Testis (tissue), 2 donors: ENCODE results near the gene IFNG.

Experiments used
- POLR2A ChIP-seq: fragments of 450-650 bp; IDR thresholded peaks from one replicate; pipeline ENCODE4 v1.6.1; 2017; ENCODE audit warnings: antibody characterized with exemption, mild to moderate bottlenecking, moderate library complexity
- TF ChIP-seq, protein P1 (sequence below), 3 experiments: fragments of 450-650 bp in 2 of 3; fragments of 200-600 bp in 1 of 3; sonication (generic) in 1 of 3; IDR thresholded peaks; one replicate each; pipeline ENCODE4 v1.5.1; 2016 to 2019; ENCODE audit warnings: antibody characterized with exemption in 3 of 3, mild to moderate bottlenecking in 2 of 3, moderate library complexity in 1 of 3

- TF ChIP-seq, protein P1, sequence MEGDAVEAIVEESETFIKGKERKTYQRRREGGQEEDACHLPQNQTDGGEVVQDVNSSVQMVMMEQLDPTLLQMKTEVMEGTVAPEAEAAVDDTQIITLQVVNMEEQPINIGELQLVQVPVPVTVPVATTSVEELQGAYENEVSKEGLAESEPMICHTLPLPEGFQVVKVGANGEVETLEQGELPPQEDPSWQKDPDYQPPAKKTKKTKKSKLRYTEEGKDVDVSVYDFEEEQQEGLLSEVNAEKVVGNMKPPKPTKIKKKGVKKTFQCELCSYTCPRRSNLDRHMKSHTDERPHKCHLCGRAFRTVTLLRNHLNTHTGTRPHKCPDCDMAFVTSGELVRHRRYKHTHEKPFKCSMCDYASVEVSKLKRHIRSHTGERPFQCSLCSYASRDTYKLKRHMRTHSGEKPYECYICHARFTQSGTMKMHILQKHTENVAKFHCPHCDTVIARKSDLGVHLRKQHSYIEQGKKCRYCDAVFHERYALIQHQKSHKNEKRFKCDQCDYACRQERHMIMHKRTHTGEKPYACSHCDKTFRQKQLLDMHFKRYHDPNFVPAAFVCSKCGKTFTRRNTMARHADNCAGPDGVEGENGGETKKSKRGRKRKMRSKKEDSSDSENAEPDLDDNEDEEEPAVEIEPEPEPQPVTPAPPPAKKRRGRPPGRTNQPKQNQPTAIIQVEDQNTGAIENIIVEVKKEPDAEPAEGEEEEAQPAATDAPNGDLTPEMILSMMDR (IDR thresholded peaks at IDR 0.05): no peak
- TF ChIP-seq POLR2A: no peak
Measured at GRCh38 chr12:68138480-68138879, 21.1 kb downstream of the IFNG start.
